ENCODE measurements around the gene DOCK7. TPM values are rescaled to one million over a fixed set of nuclear protein-coding genes. Genes with fewer than 3 reads are reported as not detected.
"Not testable (repeated sequence)": the region's sequence is repeated elsewhere in the genome, so short reads cannot be mapped to it uniquely, and the experiment has no call there.

Gene DOCK7
- total RNA-seq, 1 donor from 2014 or later, result 40.6 TPM

GRCh38 chr1:62539028-62539447 lies 149.1 kb downstream of the DOCK7 start:
- no peaks in the 10 kb centered on the region for H3K27me3 ChIP-seq (ENCODE audit: control insufficient read depth, insufficient read depth, low read length)
- H3K4me3 ChIP-seq (ENCODE audit: low read depth, low read length), result no peak overlapping the region
- TF ChIP-seq CTCF (IDR thresholded peaks at IDR 0.05; ENCODE audit: insufficient read depth, low read length, poor library complexity, severe bottlenecking), result no peak
- H3K36me3 ChIP-seq (ENCODE audit: control insufficient read depth, insufficient read depth, low read length), result no peaks in the 10 kb centered on the region
- DNase-seq (ENCODE audit: low read depth), result no peak

GRCh38 chr1:62536865-62537264 lies 151.3 kb downstream of the DOCK7 start:
- Histone ChIP-seq H3K4me3 (ENCODE audit: low read depth, low read length) (no peak overlapping the region), H3K27me3 (ENCODE audit: control insufficient read depth, insufficient read depth, low read length) (no peaks in the 10 kb centered on the region), H3K36me3 (ENCODE audit: control insufficient read depth, insufficient read depth, low read length) (no peaks in the 10 kb centered on the region)
- TF ChIP-seq CTCF (IDR thresholded peaks at IDR 0.05; ENCODE audit: insufficient read depth, low read length, poor library complexity, severe bottlenecking), result no peak
- DNase-seq (ENCODE audit: low read depth), result no peak

- H3K4me3 ChIP-seq (ENCODE audit: low read depth, low read length), result no peak overlapping the region
- H3K36me3 ChIP-seq (ENCODE audit: control insufficient read depth, insufficient read depth, low read length), result no peaks in the 10 kb centered on the region
- H3K27me3 ChIP-seq (ENCODE audit: control insufficient read depth, insufficient read depth, low read length), result no peaks in the 10 kb centered on the region
- DNase-seq (ENCODE audit: low read depth), result peak; percentile 10
- TF ChIP-seq CTCF (IDR thresholded peaks at IDR 0.05; ENCODE audit: insufficient read depth, low read length, poor library complexity, severe bottlenecking), result peak; percentile 81
Observed at GRCh38 chr1:62530516-62531154, 157.6 kb downstream of the DOCK7 start.

GRCh38 chr1:62529227-62529626 lies 159.0 kb downstream of the DOCK7 start:
- Histone ChIP-seq H3K27me3 (ENCODE audit: control insufficient read depth, insufficient read depth, low read length) (no peaks in the 10 kb centered on the region), H3K4me3 (ENCODE audit: low read depth, low read length) (no peak overlapping the region), H3K36me3 (ENCODE audit: control insufficient read depth, insufficient read depth, low read length) (no peaks in the 10 kb centered on the region)
- no peak for TF ChIP-seq CTCF (IDR thresholded peaks at IDR 0.05; ENCODE audit: insufficient read depth, low read length, poor library complexity, severe bottlenecking)
- DNase-seq (ENCODE audit: low read depth), result no peak

GRCh38 chr1:62528015-62528414 lies 160.2 kb downstream of the DOCK7 start:
- H3K36me3 ChIP-seq (ENCODE audit: control insufficient read depth, insufficient read depth, low read length), result no peaks in the 10 kb centered on the region
- no peak for DNase-seq (ENCODE audit: low read depth)
- no peaks in the 10 kb centered on the region for H3K27me3 ChIP-seq (ENCODE audit: control insufficient read depth, insufficient read depth, low read length)
- TF ChIP-seq CTCF (IDR thresholded peaks at IDR 0.05; ENCODE audit: insufficient read depth, low read length, poor library complexity, severe bottlenecking), result no peak
- no peak overlapping the region for H3K4me3 ChIP-seq (ENCODE audit: low read depth, low read length)

- H3K27me3 ChIP-seq (ENCODE audit: control insufficient read depth, insufficient read depth, low read length); H3K36me3 ChIP-seq (ENCODE audit: control insufficient read depth, insufficient read depth, low read length); DNase-seq (ENCODE audit: low read depth); H3K4me3 ChIP-seq (ENCODE audit: low read depth, low read length): not testable (repeated sequence)
Observed at GRCh38 chr1:62527346-62527745, 160.8 kb downstream of the DOCK7 start.

Measured in kidney epithelial cell (primary cell).